HEK293 (cell line): Measurements from ENCODE around the gene LYPD5.

ENCODE experiments used
- CTCF ChIA-PET: fragments of 350-600 bp; formaldehyde crosslinking; extraction: SDS; loops from one replicate; lab custom pipeline; 2021; ENCODE audit warnings: antibody characterized with exemption; lab: Yijun Ruan, JAX
- POLR2A ChIA-PET: fragments of 300-600 bp; formaldehyde crosslinking; extraction: SDS; loops from one replicate; lab custom pipeline; 2020; ENCODE audit warnings: antibody characterized with exemption, inconsistent platforms; lab: Yijun Ruan, JAX
- H3K27ac ChIP-seq: fragments of 200-500 bp; sonication (Bioruptor generic); 2 replicates; pipeline ENCODE4 v1.5.1; 2014; ENCODE audit warnings: low read depth, low read length, control low read depth, inconsistent platforms; ENCODE audit errors: extremely low read depth
- H3K36me3 ChIP-seq, 2 experiments: fragments of 200-500 bp in 1 of 2; sonication (Bioruptor generic) in 1 of 2; 1 replicate in 1 of 2; 2 replicates in 1 of 2; pipeline ENCODE4 v1.5.1; 2014 to 2017; ENCODE audit warnings: inconsistent platforms in 2 of 2, low read length in 2 of 2; ENCODE audit not compliant: control insufficient read depth in 2 of 2, insufficient read depth in 1 of 2
- H3K4me1 ChIP-seq: fragments of 200-500 bp; sonication (Bioruptor generic); 2 replicates; pipeline ENCODE4 v1.5.1; 2014; ENCODE audit warnings: mild to moderate bottlenecking, low read length, inconsistent platforms; ENCODE audit not compliant: control insufficient read depth, insufficient read depth
- H3K4me3 ChIP-seq: 2 replicates; pipeline ENCODE4 v1.5.1; 2011; ENCODE audit warnings: low read depth, mild to moderate bottlenecking, control low read depth, low read length, moderate library complexity
- H3K9me3 ChIP-seq: fragments of 200-500 bp; sonication (Bioruptor generic); 2 replicates; pipeline ENCODE4 v1.5.1; 2014; ENCODE audit warnings: low read depth, low read length, inconsistent platforms; ENCODE audit not compliant: control insufficient read depth, insufficient read depth
- EGR2 ChIP-seq: fragments of 450-650 bp; formaldehyde crosslinking; IDR thresholded peaks from 2 replicates; pipeline ENCODE4 v1.5.1; 2016; ENCODE audit warnings: low read depth, missing biosample characterization, missing genetic modification characterization
- GLI4 ChIP-seq: fragments of 450-650 bp; formaldehyde crosslinking; IDR thresholded peaks from 2 replicates; pipeline ENCODE4 v1.5.1; 2016; ENCODE audit warnings: missing biosample characterization, missing genetic modification characterization
- GLIS1 ChIP-seq: fragments of 450-650 bp; formaldehyde crosslinking; IDR thresholded peaks from 2 replicates; pipeline ENCODE4 v1.5.1; 2016; ENCODE audit warnings: missing biosample characterization, missing genetic modification characterization
- HOXA7 ChIP-seq: sonication (generic); formaldehyde crosslinking; IDR thresholded peaks from 2 replicates; pipeline ENCODE4 v1.8.1; 2022; ENCODE audit warnings: missing genetic modification reagents, borderline replicate concordance
- KLF1 ChIP-seq: fragments of 450-650 bp; formaldehyde crosslinking; IDR thresholded peaks from 2 replicates; pipeline ENCODE4 v1.5.1; 2016; ENCODE audit warnings: missing biosample characterization, missing genetic modification characterization
- ZBTB10 ChIP-seq: fragments of 450-650 bp; formaldehyde crosslinking; IDR thresholded peaks from 2 replicates; pipeline ENCODE4 v1.5.1; 2016; ENCODE audit warnings: missing biosample characterization, missing genetic modification characterization
- ZBTB26 ChIP-seq: fragments of 450-650 bp; formaldehyde crosslinking; optimal IDR thresholded peaks from 2 replicates; pipeline ENCODE3; 2016; ENCODE audit warnings: missing biosample characterization, mild to moderate bottlenecking, missing genetic modification characterization
- ZNF133 ChIP-seq: fragments of 450-650 bp; formaldehyde crosslinking; IDR thresholded peaks from 2 replicates; pipeline ENCODE4 v1.5.1; 2016; ENCODE audit warnings: missing biosample characterization, missing genetic modification characterization
- ZNF514 ChIP-seq: fragments of 450-650 bp; formaldehyde crosslinking; IDR thresholded peaks from 2 replicates; pipeline ENCODE4 v1.5.1; 2016; ENCODE audit warnings: missing biosample characterization, missing genetic modification characterization
- ZNF544 ChIP-seq: fragments of 450-650 bp; formaldehyde crosslinking; IDR thresholded peaks from 2 replicates; pipeline ENCODE4 v1.5.0; 2017; ENCODE audit warnings: missing biosample characterization, missing genetic modification characterization
- ZNF549 ChIP-seq: fragments of 450-650 bp; IDR thresholded peaks from 2 replicates; pipeline ENCODE4 v1.5.1; 2018; ENCODE audit warnings: missing biosample characterization, missing genetic modification characterization, mild to moderate bottlenecking, inconsistent platforms, moderate library complexity
- ZNF580 ChIP-seq: fragments of 450-650 bp; formaldehyde crosslinking; IDR thresholded peaks from 2 replicates; pipeline ENCODE4 v1.5.1; 2016; ENCODE audit warnings: missing biosample characterization, missing genetic modification characterization
- ZNF654 ChIP-seq: fragments of 450-650 bp; formaldehyde crosslinking; IDR thresholded peaks from 2 replicates; pipeline ENCODE4 v1.5.1; 2016; ENCODE audit warnings: low read depth, missing biosample characterization, missing genetic modification characterization
- ZNF701 ChIP-seq: fragments of 450-650 bp; formaldehyde crosslinking; IDR thresholded peaks from 2 replicates; pipeline ENCODE4 v1.5.1; 2016; ENCODE audit warnings: missing biosample characterization, missing genetic modification characterization
- ZNF777 ChIP-seq: fragments of 450-650 bp; formaldehyde crosslinking; IDR thresholded peaks from 2 replicates; pipeline ENCODE4 v1.5.1; 2017; ENCODE audit warnings: missing biosample characterization, missing genetic modification characterization, borderline replicate concordance
- ZNF830 ChIP-seq: fragments of 450-650 bp; IDR thresholded peaks from 2 replicates; pipeline ENCODE4 v1.5.0; 2018; ENCODE audit warnings: missing biosample characterization, missing genetic modification characterization, low read depth, mild to moderate bottlenecking, moderate library complexity
- ZXDB ChIP-seq: fragments of 450-650 bp; formaldehyde crosslinking; IDR thresholded peaks from 2 replicates; pipeline ENCODE4 v1.5.1; 2016; ENCODE audit warnings: missing biosample characterization, missing genetic modification characterization

LYPD5 gene

GRCh38 chr19:43798026-43798545 is 4.2 kb downstream of the LYPD5 start (continued):
- TF ChIP-seq ZXDB (tag by site-specific recombination): no peak
- TF ChIP-seq ZNF514: peak; percentile 11; the same call in 1 of the 2 replicates
- TF ChIP-seq ZNF830 (tag by site-specific recombination): no peak
- TF ChIP-seq, all 188 proteins: peak for 6

- Histone ChIP-seq H3K4me1 (peaks cover 8% of the 10 kb centered on the region; the same call in 1 of the 2 replicates), H3K36me3 (no peaks in the 10 kb centered on the region), H3K27ac (no peak overlapping the region), H3K4me3 (no peak overlapping the region), H3K9me3 (no peaks in the 10 kb centered on the region; the same call in 1 of the 2 replicates)
- ChIA-PET CTCF (interaction anchor here (1.2 to 15.3 kb wide), 5 partner anchors 11 to 242 kb away, joined by 3 to 213 read pairs (median 9); no protein-coding TSS in a partner anchor), POLR2A (no interaction called here)
- TF ChIP-seq HOXA7 (CRISPR knock-in tag): 0 out of 2 replicates have a peak, but pooled peaks have one; percentile 51
- 0 out of 2 replicates have a peak, but pooled peaks have one; percentile 19 for TF ChIP-seq ZNF777 (tag by site-specific recombination)
- no peak for TF ChIP-seq GLIS1 (tag by site-specific recombination)
These were observed 4.7 kb downstream of the LYPD5 start for GRCh38 chr19:43797556-43797955.

GRCh38 chr19:43797118-43797517 is 5.1 kb downstream of the LYPD5 start:
- H3K9me3 ChIP-seq: no peaks in the 10 kb centered on the region; the same call in 1 of the 2 replicates
- CTCF ChIA-PET: interaction anchor here (0.5 to 15.3 kb wide), 8 partner anchors 10 to 352 kb away, joined by 3 to 213 read pairs (median 5); partner anchors contain the start of gene IRGQ
- peaks cover 8% of the 10 kb centered on the region; the same call in 1 of the 2 replicates for H3K4me1 ChIP-seq
- no peak overlapping the region for H3K4me3 ChIP-seq
- H3K27ac ChIP-seq: no peak overlapping the region
- H3K36me3 ChIP-seq: no peaks in the 10 kb centered on the region
- POLR2A ChIA-PET: interaction anchor here (1.1 kb wide), 1 partner anchor 360 kb away, joined by 3 read pairs; no protein-coding TSS in a partner anchor
- TF ChIP-seq ZNF133: no peak
- no peak for TF ChIP-seq GLI4 (tag by site-specific recombination)
- TF ChIP-seq ZBTB10 (tag by site-specific recombination): no peak
- TF ChIP-seq KLF1 (tag by site-specific recombination): no peak
- TF ChIP-seq ZNF549 (tag by site-specific recombination): no peak
- no peak for TF ChIP-seq ZNF544 (tag by site-specific recombination)
- TF ChIP-seq ZNF654: no peak
- no peak for TF ChIP-seq ZBTB26
- no peak for TF ChIP-seq ZNF580 (tag by site-specific recombination)
- no peak for TF ChIP-seq EGR2
- no peak for TF ChIP-seq ZNF701
